CD4-positive, alpha-beta T cell (primary cell): ENCODE results near the gene IL18R1. TPM values are rescaled to one million over a fixed set of nuclear protein-coding genes. Genes with fewer than 3 reads are reported as not detected.

Experiments
- ATAC-seq: fragments of 200-7000 bp; cut with Tn5 transposase; one replicate; pipeline ENCODE4 v1.10.0; 2022; ENCODE audit warnings: mild to moderate bottlenecking; ENCODE audit not compliant: poor library complexity
- CTCF ChIA-PET: fragments of 350-600 bp; sonication (Branson Sonifier 250); formaldehyde crosslinking; loops from one replicate; lab custom pipeline; 2021; ENCODE audit warnings: antibody characterized with exemption, inconsistent platforms; lab: Charles Lee
- POLR2A ChIA-PET: fragments of 350-600 bp; sonication (Branson Sonifier 250); formaldehyde crosslinking; loops from one replicate; lab custom pipeline; 2021; ENCODE audit warnings: antibody characterized with exemption, inconsistent platforms; lab: Charles Lee
- DNase-seq, 14 experiments: peaks; one replicate each; pipeline ENCODE4 v3.0.0-alpha.2; 2013 to 2020; ENCODE audit warnings: mixed read lengths in 2 of 14
- H3K27ac ChIP-seq, 2 donors: one replicate each; pipeline versions ENCODE4 v1.5.1 to v1.7.0; 2013; ENCODE audit warnings: low read length in 2 of 2, low read depth in 1 of 2, mild to moderate bottlenecking in 1 of 2
- H3K27me3 ChIP-seq, 2 experiments: 1 replicate in 1 of 2; 2 replicates in 1 of 2; pipeline versions ENCODE4 v1.6.1 to v1.7.0; 2013; ENCODE audit warnings: low read length in 2 of 2, control low read depth in 1 of 2, mild to moderate bottlenecking in 1 of 2, moderate library complexity in 1 of 2; ENCODE audit not compliant: insufficient read depth in 2 of 2, control insufficient read depth in 1 of 2
- H3K36me3 ChIP-seq: one replicate; pipeline ENCODE4 v1.6.1; 2013; ENCODE audit warnings: low read length, control low read depth; ENCODE audit not compliant: insufficient read depth
- H3K4me1 ChIP-seq: one replicate; pipeline ENCODE4 v1.6.1; 2013; ENCODE audit warnings: low read length, control low read depth; ENCODE audit not compliant: insufficient read depth
- H3K4me3 ChIP-seq: one replicate; pipeline ENCODE4 v1.5.1; 2013; ENCODE audit warnings: mild to moderate bottlenecking, low read length, moderate library complexity
- H3K9me3 ChIP-seq, 2 experiments: 1 replicate in 1 of 2; 2 replicates in 1 of 2; pipeline versions ENCODE4 v1.6.1 to v1.7.0; 2013; ENCODE audit warnings: low read length in 2 of 2, mild to moderate bottlenecking in 2 of 2, control low read depth in 1 of 2, moderate library complexity in 1 of 2; ENCODE audit not compliant: control insufficient read depth in 1 of 2, insufficient read depth in 1 of 2
- H3K27ac Mint-ChIP-seq: one replicate; pipeline ENCODE4 v1.8.0; 2020; ENCODE audit warnings: mixed read lengths
- H3K27me3 Mint-ChIP-seq: one replicate; pipeline ENCODE4 v1.8.0; 2021; ENCODE audit warnings: mixed read lengths
- H3K36me3 Mint-ChIP-seq: one replicate; pipeline ENCODE4 v1.8.0; 2021; ENCODE audit warnings: low read depth, mixed read lengths
- H3K4me1 Mint-ChIP-seq: one replicate; pipeline ENCODE4 v1.8.0; 2021; ENCODE audit warnings: low read depth, mixed read lengths
- H3K4me3 Mint-ChIP-seq: one replicate; pipeline ENCODE4 v1.8.0; 2020; ENCODE audit warnings: mild to moderate bottlenecking, mixed read lengths
- H3K9me3 Mint-ChIP-seq: one replicate; pipeline ENCODE4 v1.8.0; 2020; ENCODE audit warnings: mixed read lengths
- intact Hi-C, 2 experiments: fragments of 100-400 bp; cut with DNase I in 1 of 2; cut with micrococcal nuclease in 1 of 2; formaldehyde crosslinking; loops; one replicate each; pipeline versions ENCODE4 v1.15.1 to v1.9.0; 2023 to 2025; cut with DNase I, micrococcal nuclease
- total RNA-seq, 174 experiments: library from RNA in 2 of 174; stranded (reverse) in 2 of 174; gene quantifications; one replicate each; pipeline ENCODE4 v1.2.3 and lab custom pipeline; 2021 to 2026
- TF ChIP-seq, protein P1 (sequence below): fragments of 200-600 bp; IDR thresholded peaks from one replicate; pipeline ENCODE4 v1.8.0; 2022; ENCODE audit warnings: antibody characterized with exemption, mild to moderate bottlenecking

IL18R1 gene
- total RNA-seq, 2 experiments from 2014 or later, result 7.6 to 9.1 TPM

DNA sequence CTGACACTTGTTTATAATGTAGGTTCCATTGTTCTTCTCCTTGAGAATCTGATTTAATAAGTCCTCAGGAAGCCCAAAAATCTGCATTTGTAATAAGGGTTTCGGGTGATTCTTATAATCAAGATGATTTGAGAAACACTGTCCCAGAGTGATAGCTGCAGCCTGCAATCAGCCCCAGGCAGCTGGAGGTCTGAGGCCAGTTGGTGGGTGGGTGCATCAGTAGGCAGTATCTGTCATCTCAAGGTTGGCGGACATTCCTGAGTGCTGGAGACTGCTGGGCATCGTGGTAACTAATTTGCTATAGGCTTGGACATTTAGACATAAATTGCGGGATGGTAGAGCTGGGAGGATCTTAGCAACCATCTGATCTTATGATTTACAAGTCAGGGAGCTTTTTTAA lies 64.7 kb downstream of the IL18R1 start:
- TF ChIP-seq, protein P1, sequence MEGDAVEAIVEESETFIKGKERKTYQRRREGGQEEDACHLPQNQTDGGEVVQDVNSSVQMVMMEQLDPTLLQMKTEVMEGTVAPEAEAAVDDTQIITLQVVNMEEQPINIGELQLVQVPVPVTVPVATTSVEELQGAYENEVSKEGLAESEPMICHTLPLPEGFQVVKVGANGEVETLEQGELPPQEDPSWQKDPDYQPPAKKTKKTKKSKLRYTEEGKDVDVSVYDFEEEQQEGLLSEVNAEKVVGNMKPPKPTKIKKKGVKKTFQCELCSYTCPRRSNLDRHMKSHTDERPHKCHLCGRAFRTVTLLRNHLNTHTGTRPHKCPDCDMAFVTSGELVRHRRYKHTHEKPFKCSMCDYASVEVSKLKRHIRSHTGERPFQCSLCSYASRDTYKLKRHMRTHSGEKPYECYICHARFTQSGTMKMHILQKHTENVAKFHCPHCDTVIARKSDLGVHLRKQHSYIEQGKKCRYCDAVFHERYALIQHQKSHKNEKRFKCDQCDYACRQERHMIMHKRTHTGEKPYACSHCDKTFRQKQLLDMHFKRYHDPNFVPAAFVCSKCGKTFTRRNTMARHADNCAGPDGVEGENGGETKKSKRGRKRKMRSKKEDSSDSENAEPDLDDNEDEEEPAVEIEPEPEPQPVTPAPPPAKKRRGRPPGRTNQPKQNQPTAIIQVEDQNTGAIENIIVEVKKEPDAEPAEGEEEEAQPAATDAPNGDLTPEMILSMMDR, result no peak
- no peaks in the 10 kb centered on the region for H3K27me3 ChIP-seq
- Mint-ChIP-seq H3K36me3 (no peaks in the 10 kb centered on the region), H3K4me3 (no peak overlapping the region), H3K4me1 (peaks cover 77% of the 10 kb centered on the region), H3K27ac (no peak overlapping the region), H3K27me3 (no peaks in the 10 kb centered on the region), H3K9me3 (no peaks in the 10 kb centered on the region)
- peaks cover 46% of the 10 kb centered on the region for H3K4me1 ChIP-seq
- ChIA-PET POLR2A (interaction anchor here (0.6 kb wide), 1 partner anchor 83 kb away, joined by 3 read pairs; no protein-coding TSS in a partner anchor), CTCF (no interaction called here)
- no peak overlapping the region for H3K27ac ChIP-seq
- intact Hi-C loops, result loop anchor here in 1 of 2 experiments (5.0 kb wide), 1 partner anchor 53 kb away; no protein-coding TSS in a partner anchor
- H3K36me3 ChIP-seq, result no peaks in the 10 kb centered on the region
- ATAC-seq, result no peak
- peak overlapping the region; percentile 44 for H3K4me3 ChIP-seq
- H3K9me3 ChIP-seq, result no peaks in the 10 kb centered on the region
- no peak for DNase-seq

DNA sequence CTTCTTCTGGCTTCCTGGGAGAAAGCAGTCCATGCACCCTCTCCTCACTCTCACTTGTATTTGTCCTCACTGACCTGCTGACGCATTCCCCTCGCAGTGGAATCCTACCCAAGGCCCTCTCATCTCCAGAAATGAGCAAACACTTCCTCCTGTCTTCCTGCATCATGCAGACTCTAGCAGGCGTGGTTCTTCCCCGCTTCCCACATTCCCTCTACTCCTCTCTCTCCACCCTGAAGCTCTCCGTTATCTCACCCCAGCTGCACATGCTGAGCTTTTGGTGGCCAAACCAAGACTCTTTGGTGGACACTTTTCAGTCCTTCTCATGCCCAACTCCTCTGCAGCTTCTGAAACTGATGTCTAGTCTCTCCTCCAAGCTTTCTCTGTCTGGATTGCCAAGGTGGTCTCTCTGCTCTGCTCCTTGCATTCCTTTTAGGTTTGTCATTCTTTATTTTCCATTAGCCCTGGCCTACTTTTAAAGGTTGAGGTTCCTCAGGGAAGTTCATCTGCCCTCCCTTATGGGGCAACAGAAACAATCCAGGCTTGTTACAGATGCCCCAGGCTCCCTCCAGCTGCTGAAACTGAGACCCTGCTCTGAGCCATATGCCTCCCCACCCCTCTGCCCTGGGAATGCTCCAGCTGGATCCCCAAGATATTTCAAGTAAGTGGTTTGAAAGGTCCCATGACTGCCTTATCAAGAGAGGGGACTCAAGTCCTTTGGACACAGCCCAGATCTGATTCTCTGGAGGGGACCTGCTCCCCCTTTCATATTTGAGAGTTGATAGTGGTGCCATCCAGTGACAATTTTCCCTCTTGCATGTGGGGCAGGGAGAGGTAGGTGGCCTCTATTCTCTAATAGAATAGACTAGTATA lies 66.5 kb downstream of the IL18R1 start:
- Mint-ChIP-seq H3K36me3 (no peaks in the 10 kb centered on the region), H3K27ac (no peak overlapping the region), H3K9me3 (no peaks in the 10 kb centered on the region), H3K4me3 (no peak overlapping the region), H3K27me3 (no peaks in the 10 kb centered on the region), H3K4me1 (peaks cover 71% of the 10 kb centered on the region)
- no peaks in the 10 kb centered on the region for H3K9me3 ChIP-seq
- H3K27me3 ChIP-seq, result no peaks in the 10 kb centered on the region
- POLR2A ChIA-PET, result interaction anchor here (0.7 kb wide), 1 partner anchor 10 kb away, joined by 3 read pairs; no protein-coding TSS in a partner anchor
- H3K36me3 ChIP-seq, result no peaks in the 10 kb centered on the region
- peak overlapping the region in 1 of 2 donors; percentile 7 for H3K27ac ChIP-seq
- intact Hi-C loops, result loop anchor here in 1 of 2 experiments (5.0 kb wide), 1 partner anchor 55 kb away; no protein-coding TSS in a partner anchor
- no peak for ATAC-seq
- H3K4me1 ChIP-seq, result peaks cover 38% of the 10 kb centered on the region
- peak overlapping the region; percentile 44 for H3K4me3 ChIP-seq
- no peak for DNase-seq
- CTCF ChIA-PET, result interaction anchor here (0.8 kb wide), 1 partner anchor 22 kb away, joined by 3 read pairs; no protein-coding TSS in a partner anchor
- TF ChIP-seq, protein P1, result no peak

DNA sequence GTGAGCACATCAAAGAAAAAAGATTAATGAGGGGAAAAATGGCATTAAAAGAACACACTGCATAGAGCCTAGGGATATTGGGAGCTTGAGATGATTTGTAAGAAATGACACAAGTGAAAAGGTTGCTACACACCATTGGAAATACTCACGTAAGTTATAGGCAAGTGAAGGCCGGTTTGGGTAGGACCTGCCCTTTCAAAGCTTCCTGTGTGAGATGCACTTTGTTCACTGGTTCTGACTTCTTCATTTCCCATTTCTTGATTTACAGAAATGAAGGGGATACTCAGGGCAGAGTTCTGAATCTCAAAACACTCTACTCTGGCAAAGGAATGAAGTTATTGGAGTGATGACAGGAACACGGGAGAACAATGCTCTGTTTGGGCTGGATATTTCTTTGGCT lies 67.3 kb downstream of the IL18R1 start, which contains the start of gene IL18RAP:
TSS of gene IL18RAP (plus strand) at position 251 of the 400 bp plus-strand sequence. CDS start at position 369, 118 bp downstream.
- POLR2A ChIA-PET, result no interaction called here
- H3K27ac ChIP-seq, result peak within 1 kb of the TSS in 1 of 2 donors; percentile 7
- Mint-ChIP-seq H3K4me1 (peaks cover 64% of the 10 kb centered on the region), H3K27me3 (no peaks in the 10 kb centered on the region), H3K9me3 (no peaks in the 10 kb centered on the region), H3K27ac (no peak within 1 kb of the TSS), H3K4me3 (no peak within 1 kb of the TSS), H3K36me3 (no peaks in the 10 kb centered on the region)
- no peak for DNase-seq
- H3K9me3 ChIP-seq, result no peaks in the 10 kb centered on the region
- peak within 1 kb of the TSS; percentile 44 for H3K4me3 ChIP-seq
- no peaks in the 10 kb centered on the region for H3K36me3 ChIP-seq
- CTCF ChIA-PET, result no interaction called here
- H3K27me3 ChIP-seq, result no peaks in the 10 kb centered on the region
- peaks cover 30% of the 10 kb centered on the region for H3K4me1 ChIP-seq
- no peak for ATAC-seq
- intact Hi-C loops, result loop anchor here in 1 of 2 experiments (5.0 kb wide), 1 partner anchor 56 kb away; no protein-coding TSS in a partner anchor
- TF ChIP-seq, protein P1, result no peak
